Activated CD4-positive, alpha-beta T cell treated with anti-CD3 and anti-CD28 coated beads for 36 hours (primary cell): Measurements from ENCODE around the gene NOTUM. TPM values are rescaled to one million over a fixed set of nuclear protein-coding genes. Genes with fewer than 3 reads are reported as not detected.
A peak's percentile ranks its signal among the peaks of the same experiment; 100 is the strongest.

Experiments
- ATAC-seq: fragments of 200-7000 bp; cut with Tn5 transposase; one replicate; pipeline ENCODE4 v1.10.0; 2021; ENCODE audit warnings: mild to moderate bottlenecking, moderate library complexity
- CTCF ChIA-PET: fragments of 350-600 bp; sonication (Branson Sonifier 250); formaldehyde crosslinking; loops from one replicate; lab custom pipeline; 2021; ENCODE audit warnings: antibody characterized with exemption; lab: Charles Lee
- POLR2A ChIA-PET: fragments of 350-600 bp; sonication (Branson Sonifier 250); formaldehyde crosslinking; loops from one replicate; lab custom pipeline; 2021; ENCODE audit warnings: antibody characterized with exemption, inconsistent platforms; lab: Charles Lee
- DNase-seq: peaks from one replicate; pipeline ENCODE4 v3.0.0-alpha.2; 2020
- H3K27ac Mint-ChIP-seq: one replicate; pipeline ENCODE4 v1.8.0; 2021; ENCODE audit warnings: mixed read lengths
- H3K27me3 Mint-ChIP-seq: one replicate; pipeline ENCODE4 v1.8.0; 2021; ENCODE audit warnings: mixed read lengths
- H3K36me3 Mint-ChIP-seq: one replicate; pipeline ENCODE4 v1.8.0; 2021; ENCODE audit warnings: low read depth, mixed read lengths
- H3K4me1 Mint-ChIP-seq: one replicate; pipeline ENCODE4 v1.8.0; 2021; ENCODE audit warnings: mixed read lengths
- H3K4me3 Mint-ChIP-seq: one replicate; pipeline ENCODE4 v1.8.0; 2021; ENCODE audit warnings: mild to moderate bottlenecking, moderate library complexity, mixed read lengths
- H3K9me3 Mint-ChIP-seq: one replicate; pipeline ENCODE4 v1.8.0; 2021; ENCODE audit warnings: low read depth, mixed read lengths
- intact Hi-C, 2 experiments: fragments of 100-400 bp; cut with DNase I in 1 of 2; cut with micrococcal nuclease in 1 of 2; formaldehyde crosslinking; loops; one replicate each; pipeline versions ENCODE4 v1.14.2 to v1.15.1; 2022 to 2024; cut with DNase I, micrococcal nuclease
- total RNA-seq, 2 experiments: library from RNA; stranded (reverse); gene quantifications; one replicate each; pipeline ENCODE4 v1.2.3, GENCODE V29; 2021

The NOTUM gene
- total RNA-seq, 2 experiments from 2014 or later: 0.87 to 0.97 TPM

DNA sequence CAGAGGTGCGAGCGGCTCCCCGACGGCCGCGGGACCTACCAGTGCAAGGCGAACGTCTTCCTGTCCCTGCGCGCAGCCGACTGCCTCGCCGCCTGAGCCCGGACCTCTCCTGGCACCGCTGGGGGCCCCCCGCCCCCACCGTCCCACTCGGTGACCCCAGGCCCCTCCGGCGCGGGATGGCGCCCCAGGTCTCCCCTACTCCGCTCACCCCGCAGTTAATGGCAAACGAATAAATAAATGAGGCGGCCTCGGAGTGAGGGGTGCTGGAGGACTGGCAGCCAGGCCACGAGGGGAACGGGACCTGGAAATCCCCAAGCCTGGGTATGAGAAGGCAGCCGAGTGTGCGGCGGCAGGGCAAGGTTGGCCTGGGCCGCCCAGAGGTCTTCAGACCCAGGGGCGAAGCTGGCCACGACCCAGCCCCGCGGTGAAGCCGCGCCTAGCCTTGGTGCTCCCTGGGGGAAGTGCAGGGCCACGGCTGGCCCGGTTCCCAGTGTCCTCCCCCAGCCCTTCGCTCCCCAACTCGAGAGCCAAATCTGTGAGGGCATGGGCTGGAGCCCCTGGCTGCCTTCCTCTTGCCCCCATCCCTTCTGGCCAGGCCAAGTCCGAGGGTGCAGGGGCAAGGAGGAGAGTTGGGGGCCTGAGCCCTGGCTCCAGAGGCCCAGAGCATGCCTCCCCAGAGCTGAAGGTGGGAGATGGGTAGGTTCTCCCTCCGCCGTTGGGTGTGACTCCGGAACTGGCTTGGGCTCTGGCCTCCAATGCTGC is 58.2 kb downstream of the NOTUM start:
- Mint-ChIP-seq H3K4me3 (no peak overlapping the region), H3K36me3 (peaks cover 29% of the 10 kb centered on the region), H3K9me3 (no peaks in the 10 kb centered on the region), H3K27me3 (peaks cover 5% of the 10 kb centered on the region), H3K27ac (no peak overlapping the region), H3K4me1 (peaks cover 5% of the 10 kb centered on the region)
- intact Hi-C loops: no loop called here
- ChIA-PET POLR2A (no interaction called here), CTCF (no interaction called here)
- ATAC-seq (peak; percentile 45), DNase-seq (no peak)

Other genes starting within 250 kb of the NOTUM start
- 10 to 100 TPM; 28.6 to 31.8 TPM for gene SLC25A10, start 248.9 kb downstream of the NOTUM start, total RNA-seq
- not detected for gene GCGR, start 157.0 kb downstream of the NOTUM start, total RNA-seq
- gene MCRIP1, start 127.9 kb downstream of the NOTUM start, total RNA-seq: 10 to 100 TPM; 45.8 to 50.4 TPM
- gene PPP1R27, start 126.1 kb downstream of the NOTUM start, total RNA-seq: not detected
- gene P4HB, start 100.7 kb downstream of the NOTUM start, total RNA-seq: 100 to 1,000 TPM; 414 to 578 TPM
- 100 to 1,000 TPM; 513 to 661 TPM for gene ARHGDIA, start 89.8 kb downstream of the NOTUM start, total RNA-seq
- gene ALYREF, start 69.6 kb downstream of the NOTUM start, total RNA-seq: 100 to 1,000 TPM; 197 to 230 TPM
- 100 to 1,000 TPM in 1 of 2 experiments, 10 to 100 TPM in 1; 79.9 to 131 TPM for gene ANAPC11, start 69.5 kb downstream of the NOTUM start, total RNA-seq
- gene NPB, start 58.9 kb downstream of the NOTUM start, total RNA-seq: under 1 TPM in 1 of 2 experiments, not detected in 1; 0.14 TPM
- gene PCYT2, start 49.8 kb downstream of the NOTUM start, total RNA-seq: 10 to 100 TPM; 19.7 to 24.0 TPM
- gene SIRT7, start 43.0 kb downstream of the NOTUM start, total RNA-seq: 10 to 100 TPM; 29.3 to 31.8 TPM
- 10 to 100 TPM; 15.3 to 18.3 TPM for gene MAFG, start 33.5 kb downstream of the NOTUM start, total RNA-seq
- 100 to 1,000 TPM; 110 to 134 TPM for gene PYCR1, start 23.9 kb downstream of the NOTUM start, total RNA-seq
- gene MYADML2, start 14.0 kb downstream of the NOTUM start, total RNA-seq: not detected
- gene ASPSCR1, start 16.4 kb upstream of the NOTUM start, total RNA-seq: 10 to 100 TPM; 23.3 to 26.5 TPM
- gene CENPX, start 61.7 kb upstream of the NOTUM start, total RNA-seq: 10 to 100 TPM; 77.5 to 84.1 TPM
- gene LRRC45, start 62.1 kb upstream of the NOTUM start, total RNA-seq: 10 to 100 TPM; 17.6 to 20.6 TPM
- gene RAC3, start 70.5 kb upstream of the NOTUM start, total RNA-seq: 10 to 100 TPM in 1 of 2 experiments, 1 to 10 TPM in 1; 9.6 to 10.6 TPM
- 100 to 1,000 TPM; 105 to 166 TPM for gene DCXR, start 76.5 kb upstream of the NOTUM start, total RNA-seq
- 10 to 100 TPM; 16.9 to 17.5 TPM for gene RFNG, start 90.6 kb upstream of the NOTUM start, total RNA-seq
- gene GPS1, start 90.7 kb upstream of the NOTUM start, total RNA-seq: 10 to 100 TPM; 69.0 to 73.5 TPM
- gene DUS1L, start 104.6 kb upstream of the NOTUM start, total RNA-seq: 100 to 1,000 TPM; 119 to 124 TPM
- 100 to 1,000 TPM; 239 to 259 TPM for gene FASN, start 137.0 kb upstream of the NOTUM start, total RNA-seq